Activated naive CD8-positive, alpha-beta T cell treated with anti-CD3 and anti-CD28 coated beads, Interleukin-2, amount 50 U/mL, for 24 hours (primary cell): ENCODE measurements around the gene CPT1A.

Experiments used
- ATAC-seq: fragments of 150-1000 bp; cut with Tn5 transposase; one replicate; pipeline ENCODE4 v1.10.0; 2021
- DNase-seq: peaks from one replicate; pipeline ENCODE4 v3.0.0; 2021
- H3K27ac Mint-ChIP-seq: one replicate; pipeline ENCODE4 v1.8.0; 2021; ENCODE audit warnings: mild to moderate bottlenecking, mixed read lengths
- H3K27me3 Mint-ChIP-seq: one replicate; pipeline ENCODE4 v1.8.0; 2021; ENCODE audit warnings: mixed read lengths
- H3K36me3 Mint-ChIP-seq: one replicate; pipeline ENCODE4 v1.8.0; 2021; ENCODE audit warnings: low read depth, mixed read lengths
- H3K4me1 Mint-ChIP-seq: one replicate; pipeline ENCODE4 v1.8.0; 2021; ENCODE audit warnings: mixed read lengths
- H3K4me3 Mint-ChIP-seq: one replicate; pipeline ENCODE4 v1.8.0; 2021; ENCODE audit warnings: mild to moderate bottlenecking, moderate library complexity, mixed read lengths
- H3K9me3 Mint-ChIP-seq: one replicate; pipeline ENCODE4 v1.8.0; 2021; ENCODE audit warnings: mixed read lengths

Gene CPT1A

GRCh38 chr11:68753300-68753699 is 88.4 kb downstream of the CPT1A start:
- H3K4me3 Mint-ChIP-seq: no peak overlapping the region
- no peaks in the 10 kb centered on the region for H3K27me3 Mint-ChIP-seq
- H3K9me3 Mint-ChIP-seq: no peaks in the 10 kb centered on the region
- H3K4me1 Mint-ChIP-seq: peaks cover 4% of the 10 kb centered on the region
- H3K36me3 Mint-ChIP-seq: peaks cover 12% of the 10 kb centered on the region
- DNase-seq (no peak), ATAC-seq (no peak)
- H3K27ac Mint-ChIP-seq: no peak overlapping the region

GRCh38 chr11:68751331-68751856 is 90.3 kb downstream of the CPT1A start, which contains the start of gene TESMIN:
TSS of gene TESMIN (minus strand) at chr11:68751520. CDS start at chr11:68750660, 860 bp downstream.
- Mint-ChIP-seq H3K4me3 (peak within 1 kb of the TSS; percentile 72), H3K4me1 (peaks cover 4% of the 10 kb centered on the region), H3K9me3 (no peaks in the 10 kb centered on the region), H3K27me3 (no peaks in the 10 kb centered on the region), H3K36me3 (peaks cover 1% of the 10 kb centered on the region), H3K27ac (no peak within 1 kb of the TSS)
- DNase-seq (peak; percentile 94), ATAC-seq (peak; percentile 83)

- Mint-ChIP-seq H3K27me3 (no peaks in the 10 kb centered on the region), H3K4me3 (no peak overlapping the region), H3K27ac (no peak overlapping the region), H3K4me1 (peaks cover 4% of the 10 kb centered on the region), H3K9me3 (no peaks in the 10 kb centered on the region), H3K36me3 (no peaks in the 10 kb centered on the region)
- ATAC-seq: no peak
- DNase-seq: no peak
These were observed 90.8 kb downstream of the CPT1A start for GRCh38 chr11:68751004-68751325.

- Mint-ChIP-seq H3K9me3 (no peaks in the 10 kb centered on the region), H3K27ac (no peak overlapping the region), H3K4me1 (peaks cover 4% of the 10 kb centered on the region), H3K27me3 (no peaks in the 10 kb centered on the region), H3K36me3 (no peaks in the 10 kb centered on the region), H3K4me3 (no peak overlapping the region)
- DNase-seq (peak; percentile 7), ATAC-seq (no peak)
These were observed 91.3 kb downstream of the CPT1A start for GRCh38 chr11:68750195-68751003.

GRCh38 chr11:68749229-68750123 is 92.2 kb downstream of the CPT1A start:
- Mint-ChIP-seq H3K4me1 (peaks cover 4% of the 10 kb centered on the region), H3K4me3 (no peak overlapping the region), H3K9me3 (no peaks in the 10 kb centered on the region), H3K27ac (no peak overlapping the region), H3K36me3 (no peaks in the 10 kb centered on the region), H3K27me3 (no peaks in the 10 kb centered on the region)
- ATAC-seq (no peak), DNase-seq (no peak)

GRCh38 chr11:68748061-68748460 is 93.7 kb downstream of the CPT1A start:
- Mint-ChIP-seq H3K36me3 (no peaks in the 10 kb centered on the region), H3K4me3 (no peak overlapping the region), H3K27ac (no peak overlapping the region), H3K9me3 (no peaks in the 10 kb centered on the region), H3K4me1 (peaks cover 4% of the 10 kb centered on the region), H3K27me3 (no peaks in the 10 kb centered on the region)
- ATAC-seq: no peak
- DNase-seq: no peak

GRCh38 chr11:68743539-68743938 is 98.2 kb downstream of the CPT1A start:
- no peak for DNase-seq
- Mint-ChIP-seq H3K36me3 (no peaks in the 10 kb centered on the region), H3K27ac (no peak overlapping the region), H3K4me1 (no peaks in the 10 kb centered on the region), H3K27me3 (no peaks in the 10 kb centered on the region), H3K9me3 (no peaks in the 10 kb centered on the region), H3K4me3 (no peak overlapping the region)
- ATAC-seq: no peak

GRCh38 chr11:68741463-68741862 is 100.3 kb downstream of the CPT1A start:
- no peak overlapping the region for H3K4me3 Mint-ChIP-seq
- no peak for DNase-seq
- no peaks in the 10 kb centered on the region for H3K36me3 Mint-ChIP-seq
- H3K27me3 Mint-ChIP-seq: no peaks in the 10 kb centered on the region
- H3K4me1 Mint-ChIP-seq: no peaks in the 10 kb centered on the region
- no peak for ATAC-seq
- H3K27ac Mint-ChIP-seq: no peak overlapping the region
- no peaks in the 10 kb centered on the region for H3K9me3 Mint-ChIP-seq

GRCh38 chr11:68735646-68736045 is 106.1 kb downstream of the CPT1A start:
- ATAC-seq: no peak
- Mint-ChIP-seq H3K27me3 (no peaks in the 10 kb centered on the region), H3K36me3 (no peaks in the 10 kb centered on the region), H3K9me3 (no peaks in the 10 kb centered on the region), H3K4me1 (no peaks in the 10 kb centered on the region), H3K27ac (no peak overlapping the region), H3K4me3 (no peak overlapping the region)
- DNase-seq: no peak

GRCh38 chr11:68735125-68735524 is 106.6 kb downstream of the CPT1A start:
- no peak for DNase-seq
- no peak for ATAC-seq
- no peak overlapping the region for H3K27ac Mint-ChIP-seq

GRCh38 chr11:68734111-68734510 is 107.6 kb downstream of the CPT1A start:
- H3K4me1 Mint-ChIP-seq: no peaks in the 10 kb centered on the region
- H3K9me3 Mint-ChIP-seq: no peaks in the 10 kb centered on the region
- H3K27ac Mint-ChIP-seq: no peak overlapping the region
- H3K36me3 Mint-ChIP-seq: no peaks in the 10 kb centered on the region
- DNase-seq (no peak), ATAC-seq (no peak)
- H3K4me3 Mint-ChIP-seq: no peak overlapping the region
- H3K27me3 Mint-ChIP-seq: no peaks in the 10 kb centered on the region

More at GRCh38 chr11:68735125-68735524, 106.6 kb downstream of the CPT1A start:
- Mint-ChIP-seq H3K4me3 (no peak overlapping the region), H3K4me1 (no peaks in the 10 kb centered on the region), H3K9me3 (no peaks in the 10 kb centered on the region), H3K27me3 (no peaks in the 10 kb centered on the region), H3K36me3 (no peaks in the 10 kb centered on the region)

- H3K36me3 Mint-ChIP-seq: no peaks in the 10 kb centered on the region
- no peak overlapping the region for H3K27ac Mint-ChIP-seq
- ATAC-seq: no peak
- H3K27me3 Mint-ChIP-seq: no peaks in the 10 kb centered on the region
- DNase-seq: no peak
- no peak overlapping the region for H3K4me3 Mint-ChIP-seq
- H3K4me1 Mint-ChIP-seq: no peaks in the 10 kb centered on the region
- H3K9me3 Mint-ChIP-seq: no peaks in the 10 kb centered on the region
These were observed 113.9 kb downstream of the CPT1A start for GRCh38 chr11:68727783-68728182.

- Mint-ChIP-seq H3K27me3 (peaks cover 2% of the 10 kb centered on the region), H3K4me1 (no peaks in the 10 kb centered on the region), H3K9me3 (peaks cover 11% of the 10 kb centered on the region), H3K27ac (no peak overlapping the region), H3K4me3 (no peak overlapping the region), H3K36me3 (peaks cover 7% of the 10 kb centered on the region)
- DNase-seq (no peak), ATAC-seq (no peak)
These were observed 117.4 kb downstream of the CPT1A start for GRCh38 chr11:68724293-68724692.

GRCh38 chr11:68722143-68722542 is 119.6 kb downstream of the CPT1A start:
- Mint-ChIP-seq H3K4me1 (no peaks in the 10 kb centered on the region), H3K27me3 (peaks cover 2% of the 10 kb centered on the region), H3K9me3 (peaks cover 15% of the 10 kb centered on the region), H3K36me3 (peaks cover 10% of the 10 kb centered on the region), H3K27ac (no peak overlapping the region), H3K4me3 (no peak overlapping the region)
- no peak for DNase-seq
- ATAC-seq: no peak

GRCh38 chr11:68721075-68721474 is 120.6 kb downstream of the CPT1A start:
- DNase-seq: no peak
- Mint-ChIP-seq H3K4me1 (no peaks in the 10 kb centered on the region), H3K9me3 (peaks cover 15% of the 10 kb centered on the region), H3K4me3 (no peak overlapping the region), H3K27me3 (peaks cover 2% of the 10 kb centered on the region), H3K36me3 (peaks cover 10% of the 10 kb centered on the region), H3K27ac (no peak overlapping the region)
- no peak for ATAC-seq
